Right kidney (tissue), 1 donor: ENCODE measurements around the gene HSPB9.
"Not testable (repeated sequence)": the region's sequence is repeated elsewhere in the genome, so short reads cannot be mapped to it uniquely, and the experiment has no call there.

Experiments
- DNase-seq: peaks from one replicate; pipeline ENCODE4 v3.0.0-alpha.2; 2016

The HSPB9 gene

GRCh38 chr17:42143138-42143537 is 20.5 kb downstream of the HSPB9 start:
- DNase-seq: not testable (repeated sequence)

DNA sequence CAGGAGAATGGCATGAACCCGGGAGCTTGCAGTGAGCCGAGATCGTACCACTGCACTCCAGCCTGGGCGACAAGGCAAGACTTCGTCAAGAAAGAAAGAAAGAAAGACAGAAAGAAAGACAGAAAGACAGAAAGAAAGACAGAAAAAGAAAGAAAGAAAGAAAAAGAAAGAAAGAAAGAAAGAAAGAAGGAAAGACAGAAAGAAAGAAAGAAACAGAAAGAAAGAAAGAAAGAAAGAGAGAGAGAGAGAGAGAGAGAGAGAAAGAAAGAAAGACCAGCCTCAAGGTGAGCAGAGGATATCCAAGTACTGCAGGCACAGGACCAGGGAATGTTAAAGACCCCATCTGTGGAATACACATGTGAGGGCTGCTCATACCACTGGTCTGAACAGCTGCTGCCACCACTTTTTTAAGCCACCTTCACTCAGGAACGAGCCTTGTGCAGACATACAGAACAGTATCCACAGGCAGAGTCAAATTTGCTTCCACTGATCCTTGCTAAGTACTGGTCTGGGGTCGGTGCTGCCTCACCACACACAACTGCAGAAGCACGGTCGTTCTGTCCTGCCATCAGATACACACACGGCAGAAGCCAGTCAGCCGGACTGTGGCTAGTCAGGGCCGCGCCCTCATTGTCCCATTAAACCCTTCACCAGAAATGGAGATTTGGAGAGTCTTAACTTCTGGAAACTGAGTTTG is 24.5 kb downstream of the HSPB9 start:
- DNase-seq: no peak

DNA sequence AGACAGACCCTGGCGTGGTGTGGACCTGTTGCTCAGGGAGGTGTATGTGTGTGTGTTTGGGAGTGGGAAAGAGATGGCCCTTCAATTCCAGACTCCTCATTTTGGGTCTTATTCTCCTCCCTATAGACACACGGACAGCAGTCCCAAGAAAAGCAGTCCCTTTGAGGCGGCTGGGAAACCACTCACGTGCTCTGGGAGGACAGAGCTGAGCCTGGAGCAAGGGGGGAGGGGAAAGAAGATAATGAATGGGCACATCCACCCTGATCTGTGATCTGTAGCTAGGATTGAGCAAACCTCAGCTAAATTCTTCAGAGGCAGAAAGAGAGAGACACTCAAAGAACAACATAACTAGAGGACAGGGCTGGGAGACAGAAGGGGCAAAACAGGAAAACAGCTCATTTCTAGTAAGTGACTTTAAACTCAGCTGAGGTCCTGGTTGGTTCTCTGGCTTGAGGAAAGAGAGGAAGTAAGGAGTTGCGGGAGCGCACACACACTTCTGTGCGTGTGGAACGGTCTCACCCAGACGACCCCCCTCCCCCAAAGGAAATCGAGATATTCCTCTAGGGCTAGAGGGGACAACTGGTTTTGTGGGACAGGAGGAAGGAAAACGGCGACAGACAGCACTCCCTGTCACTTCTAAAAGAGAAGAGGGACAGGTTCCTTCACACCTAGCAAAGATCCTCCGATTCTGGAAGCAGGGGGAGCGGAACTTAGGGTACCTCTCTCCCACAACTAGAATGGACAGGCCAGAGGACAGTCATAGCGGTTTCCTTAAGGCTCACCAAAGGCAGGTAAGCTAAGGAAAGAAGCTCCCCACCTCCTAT is 31.5 kb downstream of the HSPB9 start:
- DNase-seq: no peak

GRCh38 chr17:42155614-42156045 is 33.0 kb downstream of the HSPB9 start:
- no peak for DNase-seq

- no peak for DNase-seq
Measured at GRCh38 chr17:42159796-42160530, 37.4 kb downstream of the HSPB9 start.

- no peak for DNase-seq
Measured at GRCh38 chr17:42160531-42160910, 37.9 kb downstream of the HSPB9 start.

GRCh38 chr17:42163113-42163512 is 40.5 kb downstream of the HSPB9 start:
- DNase-seq: no peak

DNA sequence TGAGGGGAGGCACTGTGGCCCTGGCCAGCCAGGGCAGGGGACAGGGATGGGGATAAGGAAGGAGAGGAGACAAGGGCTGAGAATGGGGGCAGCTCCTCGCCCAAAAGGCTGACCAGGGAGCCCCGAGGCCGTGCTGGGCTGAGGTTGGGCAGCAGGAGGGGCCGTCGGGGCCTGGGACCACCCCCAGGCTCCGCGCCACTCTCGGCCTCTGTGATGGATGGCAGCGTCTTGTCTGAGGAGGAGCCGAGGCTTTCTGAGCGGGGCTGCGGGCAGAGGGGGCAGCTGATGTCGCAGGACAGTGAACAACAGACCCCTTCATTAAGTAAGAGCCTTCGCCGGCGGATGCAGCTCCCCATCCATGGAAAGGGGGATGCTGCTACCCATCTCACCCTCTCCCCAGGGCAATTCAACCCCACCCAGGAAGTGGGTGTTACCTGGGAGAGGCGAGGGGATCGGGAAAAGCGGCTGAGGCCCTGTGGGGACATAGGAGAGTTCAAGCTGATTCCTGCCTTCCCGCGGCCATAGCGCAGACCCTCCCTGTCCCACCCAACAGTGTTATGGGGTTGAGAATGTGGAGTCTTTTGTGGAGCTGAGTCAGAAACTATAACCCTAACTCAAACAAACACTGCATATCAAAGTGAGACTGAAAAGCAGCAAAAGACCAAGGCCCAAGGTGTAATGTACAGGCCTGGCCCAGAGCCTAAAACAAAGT is 41.2 kb downstream of the HSPB9 start:
- DNase-seq: no peak

- no peak for DNase-seq
Measured at GRCh38 chr17:42165751-42166150, 43.1 kb downstream of the HSPB9 start.

GRCh38 chr17:42166196-42166763 is 43.7 kb downstream of the HSPB9 start:
- no peak for DNase-seq

GRCh38 chr17:42167807-42168206 is 45.2 kb downstream of the HSPB9 start:
- DNase-seq: no peak

GRCh38 chr17:42169351-42169750 is 46.7 kb downstream of the HSPB9 start:
- no peak for DNase-seq

DNA sequence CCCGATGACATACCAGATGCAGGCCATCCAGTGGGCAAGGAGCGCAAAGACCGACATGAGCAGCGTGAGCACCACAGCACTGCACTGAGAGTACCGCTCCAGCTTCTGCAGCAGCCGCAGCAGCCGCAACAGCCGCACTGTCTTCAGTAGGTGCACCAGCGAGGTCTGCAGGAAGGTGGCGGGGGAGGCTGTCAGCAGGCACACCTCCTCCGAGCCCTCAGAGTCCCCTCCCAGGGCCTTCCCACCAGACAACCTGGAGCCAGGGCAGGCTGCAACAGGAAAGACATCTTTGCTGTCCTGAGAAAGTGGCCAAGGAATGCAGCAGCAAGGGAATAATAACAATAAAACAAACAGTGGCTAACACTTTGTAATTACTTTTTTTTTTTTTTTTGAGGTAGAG is 49.2 kb downstream of the HSPB9 start:
- DNase-seq: no peak
